Kasumi-1 (cell line): ENCODE measurements around the gene DEXI.
A peak's percentile ranks its signal among the peaks of the same experiment; 100 is the strongest.
"Not testable (repeated sequence)": the region's sequence is repeated elsewhere in the genome, so short reads cannot be mapped to it uniquely, and the experiment has no call there.

ENCODE experiments used
- DNase-seq, 2 experiments: peaks; one replicate each; lab custom pipeline; 2025; lab: John Stamatoyannopoulos, UW

Gene DEXI

GRCh38 chr16:10941127-10941933 lies 938 bp downstream of the DEXI start:
- no peak for DNase-seq

GRCh38 chr16:10940501-10941079 lies 1.7 kb downstream of the DEXI start:
- peak in 1 of 2 experiments; percentile 9 for DNase-seq

GRCh38 chr16:10939649-10940234 lies 2.5 kb downstream of the DEXI start:
- DNase-seq = no peak

- no peak for DNase-seq
Observed at GRCh38 chr16:10938796-10939648, 3.2 kb downstream of the DEXI start.

GRCh38 chr16:10938321-10938720 lies 3.9 kb downstream of the DEXI start:
- no peak for DNase-seq

GRCh38 chr16:10937068-10937859 lies 5.0 kb downstream of the DEXI start:
- DNase-seq = no peak

GRCh38 chr16:10936272-10936984 lies 5.8 kb downstream of the DEXI start:
- DNase-seq = no peak

GRCh38 chr16:10935226-10935915 lies 6.9 kb downstream of the DEXI start:
- DNase-seq = no peak

- no peak for DNase-seq
Observed at GRCh38 chr16:10934325-10935107, 7.8 kb downstream of the DEXI start.

- no peak for DNase-seq
Observed at GRCh38 chr16:10933865-10934264, 8.4 kb downstream of the DEXI start.

- no peak for DNase-seq
Observed at GRCh38 chr16:10932959-10933710, 9.1 kb downstream of the DEXI start.

- no peak for DNase-seq
Observed at GRCh38 chr16:10931977-10932632, 10.2 kb downstream of the DEXI start.

GRCh38 chr16:10931134-10931533 lies 11.1 kb downstream of the DEXI start:
- no peak for DNase-seq

GRCh38 chr16:10930755-10931093 lies 11.5 kb downstream of the DEXI start:
- no peak for DNase-seq

- no peak for DNase-seq
Observed at GRCh38 chr16:10929853-10930754, 12.2 kb downstream of the DEXI start.

- not testable (repeated sequence) for DNase-seq
Observed at GRCh38 chr16:10929097-10929496, 13.2 kb downstream of the DEXI start.

- no peak for DNase-seq
Observed at GRCh38 chr16:10927497-10928112, 14.7 kb downstream of the DEXI start.
